Measurements from ENCODE around the gene MAGEB2. TPM values are rescaled to one million over a fixed set of nuclear protein-coding genes. Genes with fewer than 3 reads are reported as not detected.

The MAGEB2 gene
- polyA plus RNA-seq, 1 donor = not detected

Other genes starting within 250 kb of the MAGEB2 start
- gene MAGEB3, start 15.1 kb downstream of the MAGEB2 start, polyA plus RNA-seq (ENCODE audit: insufficient read length) = not detected
- not detected for gene MAGEB4, start 26.4 kb downstream of the MAGEB2 start, polyA plus RNA-seq (ENCODE audit: insufficient read length)
- gene MAGEB1, start 31.6 kb downstream of the MAGEB2 start, polyA plus RNA-seq (ENCODE audit: insufficient read length) = not detected
- gene NR0B1, start 93.8 kb downstream of the MAGEB2 start, polyA plus RNA-seq (ENCODE audit: insufficient read length) = 0.15 TPM